ENCODE results near the gene TWIST2.

TWIST2 gene

DNA sequence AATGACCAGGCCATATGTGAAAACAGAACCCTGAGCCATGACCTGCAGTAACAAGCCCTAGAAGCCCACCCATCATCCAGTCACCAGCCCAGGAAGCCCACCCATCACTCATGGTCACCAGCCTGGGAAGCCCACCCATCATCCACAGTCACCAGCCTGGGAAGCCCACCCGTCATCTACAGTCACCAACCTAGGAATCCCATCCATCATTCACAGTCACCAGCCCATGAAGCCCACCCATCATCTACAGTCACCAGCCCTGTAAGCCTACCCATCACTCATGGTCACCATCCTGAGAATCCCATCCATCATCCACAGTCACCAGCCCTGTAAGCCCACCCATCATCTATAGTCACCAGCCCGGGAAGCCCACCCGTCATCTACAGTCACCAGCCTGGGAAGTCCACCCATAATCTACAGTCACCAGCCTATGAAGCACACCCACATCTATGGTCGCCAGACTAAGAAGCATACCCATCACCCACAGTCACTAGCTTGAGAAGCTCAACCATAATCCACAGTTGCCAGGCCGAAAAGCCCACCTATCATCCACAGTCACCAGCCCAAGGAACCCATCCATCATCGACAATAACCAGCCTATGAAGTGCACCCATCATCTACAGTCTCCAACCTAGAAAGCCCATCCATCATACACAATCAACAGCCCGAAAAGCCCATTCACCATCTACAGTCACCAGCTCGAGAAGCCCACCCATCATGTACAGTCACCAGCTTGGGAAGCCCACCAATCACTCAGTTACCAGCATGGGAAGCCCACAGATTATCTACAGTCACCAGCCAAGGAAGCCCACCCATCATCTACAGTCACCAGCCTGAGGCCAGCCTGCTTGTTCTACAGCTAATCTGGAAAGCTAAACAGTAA, 91.9 kb downstream of the TWIST2 start:
- no peak for DNase-seq (ENCODE audit: low spot score)

DNA sequence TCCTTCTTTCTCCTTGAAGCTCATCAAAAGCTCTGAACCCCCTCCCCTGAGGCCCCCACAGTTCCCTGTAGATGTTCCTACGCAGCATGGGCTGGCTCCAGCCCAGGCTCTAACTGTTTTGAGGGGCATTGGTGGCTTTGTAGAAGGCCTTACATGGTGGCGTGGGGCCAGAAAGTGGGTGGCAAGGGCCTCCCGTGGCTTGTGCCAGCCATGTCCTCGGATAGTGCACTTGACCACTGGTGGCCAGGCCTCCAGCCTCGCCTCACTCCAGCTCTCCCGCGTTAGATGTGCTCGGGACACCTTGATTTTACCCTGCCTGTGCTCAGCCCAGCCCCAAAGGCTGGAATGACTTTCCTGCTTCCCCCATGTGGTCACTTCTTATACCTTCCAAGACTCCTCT, 92.9 kb downstream of the TWIST2 start:
- no peak for DNase-seq (ENCODE audit: low spot score)

DNA sequence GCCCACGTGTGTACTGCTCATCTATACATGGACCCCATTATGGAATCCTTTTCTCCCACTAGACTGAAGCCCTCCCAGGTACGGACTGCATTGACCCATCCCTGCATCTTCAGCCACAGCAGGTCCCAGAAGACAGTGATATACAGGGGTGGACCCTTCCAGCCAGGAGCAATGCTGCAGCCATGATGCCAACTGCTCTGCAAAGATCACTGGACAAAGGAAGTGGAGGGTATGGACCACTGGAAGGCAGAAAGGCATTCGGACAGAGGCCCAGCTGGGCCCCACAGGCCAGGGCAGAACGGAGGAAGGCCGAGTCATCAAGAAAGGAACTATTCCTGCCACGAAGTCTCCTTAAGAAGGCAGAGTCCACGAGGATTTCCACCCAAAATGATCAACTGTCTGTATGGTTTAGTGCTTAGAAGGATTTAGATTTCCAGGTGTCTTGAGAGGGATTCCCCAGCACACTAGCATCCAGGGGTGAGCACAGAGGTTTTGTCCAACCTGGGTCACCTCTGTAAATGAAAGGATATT, 93.4 kb downstream of the TWIST2 start:
- DNase-seq (ENCODE audit: low spot score) = no peak

- no peak for DNase-seq (ENCODE audit: low spot score)
These were observed 94.3 kb downstream of the TWIST2 start for GRCh38 chr2:238942080-238942725.

GRCh38 chr2:238942726-238943300, 94.9 kb downstream of the TWIST2 start:
- DNase-seq (ENCODE audit: low spot score) = no peak

DNA sequence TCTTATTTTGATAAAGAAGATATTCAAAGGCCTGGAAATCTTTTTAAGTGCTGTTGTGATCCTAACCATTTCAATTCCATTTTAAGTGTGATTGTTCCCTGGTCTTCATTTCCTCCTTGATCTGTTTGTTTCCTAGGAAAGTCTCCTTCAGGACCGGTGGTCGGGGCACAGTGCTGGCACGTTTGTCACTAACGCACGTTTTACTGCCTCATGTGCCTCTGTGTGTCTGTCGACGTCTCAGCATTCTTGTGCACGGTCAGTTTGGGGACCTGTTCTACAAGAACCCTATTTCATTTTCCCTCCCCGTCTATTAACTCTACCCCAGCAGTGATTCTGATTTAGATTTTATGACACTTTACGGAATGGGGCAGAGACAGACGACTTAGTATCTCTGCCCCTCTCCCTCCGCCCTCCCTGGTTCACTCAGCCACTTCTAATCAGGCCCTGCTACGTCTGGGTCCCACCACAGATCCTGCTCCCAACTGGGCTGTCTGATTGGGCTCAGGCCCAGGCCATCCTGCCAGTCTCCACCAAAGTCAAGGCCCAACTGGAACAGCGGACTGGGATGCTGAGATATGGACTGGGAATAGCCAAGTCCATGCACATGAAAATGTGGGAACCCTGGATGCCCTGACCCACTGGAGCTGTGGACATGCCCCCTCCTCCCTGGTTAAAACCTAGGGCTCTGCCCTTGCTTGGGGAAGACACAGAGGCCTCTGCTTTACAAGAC, 95.6 kb downstream of the TWIST2 start:
- DNase-seq (ENCODE audit: low spot score) = no peak

- DNase-seq (ENCODE audit: low spot score) = peak; percentile 38
These were observed 97.7 kb downstream of the TWIST2 start for GRCh38 chr2:238945433-238946150.

DNA sequence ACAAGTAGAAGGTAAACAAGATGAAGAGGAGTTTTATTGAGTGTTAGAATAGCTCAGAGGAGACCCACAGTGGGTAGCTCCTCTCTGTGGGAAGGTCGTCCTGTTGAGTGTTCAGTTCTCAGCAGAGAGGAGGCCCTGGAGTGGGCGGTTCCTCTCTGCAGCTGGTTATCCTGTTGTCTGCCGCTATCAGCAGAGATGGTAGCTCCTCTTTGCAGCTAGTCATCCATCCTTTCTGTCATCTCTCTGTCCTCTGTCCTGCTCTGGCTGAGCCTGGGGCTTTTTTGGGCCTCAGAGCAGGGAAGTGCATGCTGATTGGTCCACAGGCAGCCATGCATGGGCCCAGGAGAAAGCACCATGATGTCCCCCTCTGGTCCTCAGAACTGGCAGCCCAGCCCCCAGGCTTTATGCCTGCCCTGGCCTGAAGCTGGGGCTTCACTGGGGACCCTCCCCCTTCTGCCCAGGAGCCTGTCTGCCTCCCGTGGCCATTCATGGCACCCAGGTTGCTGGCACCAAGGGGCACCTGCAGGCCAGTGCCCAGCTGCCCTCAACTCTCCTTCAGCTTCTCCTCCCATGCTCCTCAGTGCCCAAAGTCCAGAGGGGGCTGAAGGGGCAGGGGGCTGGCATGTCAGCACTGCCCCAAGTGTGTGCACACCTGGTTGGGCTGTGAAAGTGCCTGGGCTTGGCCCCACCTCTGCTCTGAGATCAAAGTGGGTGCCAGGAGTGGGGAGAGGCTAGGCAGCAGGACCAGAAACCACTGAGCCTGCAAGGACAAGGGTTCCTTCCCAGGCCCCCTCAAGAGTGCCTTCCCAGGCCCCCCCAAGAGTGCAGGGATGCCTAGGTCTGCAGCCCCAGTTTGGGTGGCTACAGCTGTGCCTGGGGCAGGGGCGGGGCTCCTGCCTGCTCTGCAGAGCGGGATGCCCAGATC, 98.7 kb downstream of the TWIST2 start:
- no peak for DNase-seq (ENCODE audit: low spot score)

- no peak for DNase-seq (ENCODE audit: low spot score)
These were observed 99.4 kb downstream of the TWIST2 start for GRCh38 chr2:238947243-238947760.

- DNase-seq (ENCODE audit: low spot score) = no peak
These were observed 100.2 kb downstream of the TWIST2 start for GRCh38 chr2:238947920-238948710.

GRCh38 chr2:238948765-238949641, 101.1 kb downstream of the TWIST2 start:
- DNase-seq (ENCODE audit: low spot score) = no peak

- DNase-seq (ENCODE audit: low spot score) = no peak
These were observed 101.9 kb downstream of the TWIST2 start for GRCh38 chr2:238949710-238950345.

- DNase-seq (ENCODE audit: low spot score) = no peak
These were observed 102.7 kb downstream of the TWIST2 start for GRCh38 chr2:238950551-238950950.

- no peak for DNase-seq (ENCODE audit: low spot score)
These were observed 104.5 kb downstream of the TWIST2 start for GRCh38 chr2:238952261-238952919.

GRCh38 chr2:238954841-238955591, 107.1 kb downstream of the TWIST2 start:
- DNase-seq (ENCODE audit: low spot score) = no peak
